ENCODE data around the gene NPBWR2.

The NPBWR2 gene

GRCh38 chr20:64083378-64083803 is 24.0 kb downstream of the NPBWR2 start:
- peak; percentile 80 for DNase-seq

- no peak for DNase-seq
These were observed 24.5 kb downstream of the NPBWR2 start for GRCh38 chr20:64082820-64083377.

GRCh38 chr20:64082126-64082731 is 25.1 kb downstream of the NPBWR2 start:
- no peak for DNase-seq

- DNase-seq, result no peak
These were observed 25.8 kb downstream of the NPBWR2 start for GRCh38 chr20:64081624-64081964.

- DNase-seq, result no peak
These were observed 26.3 kb downstream of the NPBWR2 start for GRCh38 chr20:64080813-64081623.

- DNase-seq, result no peak
These were observed 27.2 kb downstream of the NPBWR2 start, which contains the start of gene OPRL1 for GRCh38 chr20:64080013-64080812. TSS of gene OPRL1 (plus strand) at chr20:64080082. CDS start at chr20:64092721, 12,639 bp downstream.

- peak; percentile 86 for DNase-seq
These were observed 27.9 kb downstream of the NPBWR2 start, which contains the start of gene RGS19 for GRCh38 chr20:64079273-64080012. TSS of gene RGS19 (minus strand) at chr20:64079518. CDS start at chr20:64076886, 2,632 bp downstream.

GRCh38 chr20:64078934-64079272 is 28.5 kb downstream of the NPBWR2 start:
- DNase-seq, result no peak

GRCh38 chr20:64077876-64078551 is 29.4 kb downstream of the NPBWR2 start:
- peak; percentile 78 for DNase-seq

GRCh38 chr20:64077541-64077875 is 29.9 kb downstream of the NPBWR2 start:
- DNase-seq, result no peak

- DNase-seq, result peak; percentile 77
These were observed 30.3 kb downstream of the NPBWR2 start for GRCh38 chr20:64077094-64077493.

- DNase-seq, result no peak
These were observed 31.0 kb downstream of the NPBWR2 start for GRCh38 chr20:64076061-64076997.

- DNase-seq, result no peak
These were observed 31.8 kb downstream of the NPBWR2 start for GRCh38 chr20:64075556-64075955.

- DNase-seq, result no peak
These were observed 32.4 kb downstream of the NPBWR2 start for GRCh38 chr20:64074963-64075362.

GRCh38 chr20:64074184-64074789 is 33.1 kb downstream of the NPBWR2 start:
- no peak for DNase-seq

GRCh38 chr20:64073476-64074183 is 33.7 kb downstream of the NPBWR2 start:
- DNase-seq, result no peak

- DNase-seq, result no peak
These were observed 34.8 kb downstream of the NPBWR2 start for GRCh38 chr20:64072498-64073063.

GRCh38 chr20:64071341-64072332 is 35.7 kb downstream of the NPBWR2 start:
- no peak for DNase-seq
